T-helper 2 cell treated with Interferon-gamma antibody and Interleukin-4, amounts not matched to agents 5 μg/mL and 100 μg/mL, for 36 hours (primary cell): ENCODE results near the gene PAMR1.
A peak's percentile ranks its signal among the peaks of the same experiment; 100 is the strongest.

Experiments
- DNase-seq: peaks from one replicate; pipeline ENCODE4 v3.0.0; 2021; ENCODE audit warnings: low spot score
- H3K27ac Mint-ChIP-seq: one replicate; pipeline ENCODE4 v1.8.0; 2021; ENCODE audit warnings: mild to moderate bottlenecking, mixed read lengths
- H3K27me3 Mint-ChIP-seq: one replicate; pipeline ENCODE4 v1.8.0; 2021; ENCODE audit warnings: low read depth, mixed read lengths
- H3K36me3 Mint-ChIP-seq: one replicate; pipeline ENCODE4 v1.8.0; 2021; ENCODE audit warnings: low read depth, mixed read lengths
- H3K4me1 Mint-ChIP-seq: one replicate; pipeline ENCODE4 v1.8.0; 2021; ENCODE audit warnings: low read depth, mixed read lengths
- H3K4me3 Mint-ChIP-seq: one replicate; pipeline ENCODE4 v1.8.0; 2022; ENCODE audit warnings: mild to moderate bottlenecking, moderate library complexity, mixed read lengths
- H3K9me3 Mint-ChIP-seq: one replicate; pipeline ENCODE4 v1.8.0; 2021; ENCODE audit warnings: mixed read lengths

Gene PAMR1

GRCh38 chr11:35427071-35427470, 98.3 kb downstream of the PAMR1 start:
- H3K27ac Mint-ChIP-seq = no peak overlapping the region
- H3K27me3 Mint-ChIP-seq = peaks cover 55% of the 10 kb centered on the region
- DNase-seq = no peak
- H3K4me1 Mint-ChIP-seq = no peaks in the 10 kb centered on the region
- no peak overlapping the region for H3K4me3 Mint-ChIP-seq
- H3K36me3 Mint-ChIP-seq = no peaks in the 10 kb centered on the region
- no peaks in the 10 kb centered on the region for H3K9me3 Mint-ChIP-seq

DNA sequence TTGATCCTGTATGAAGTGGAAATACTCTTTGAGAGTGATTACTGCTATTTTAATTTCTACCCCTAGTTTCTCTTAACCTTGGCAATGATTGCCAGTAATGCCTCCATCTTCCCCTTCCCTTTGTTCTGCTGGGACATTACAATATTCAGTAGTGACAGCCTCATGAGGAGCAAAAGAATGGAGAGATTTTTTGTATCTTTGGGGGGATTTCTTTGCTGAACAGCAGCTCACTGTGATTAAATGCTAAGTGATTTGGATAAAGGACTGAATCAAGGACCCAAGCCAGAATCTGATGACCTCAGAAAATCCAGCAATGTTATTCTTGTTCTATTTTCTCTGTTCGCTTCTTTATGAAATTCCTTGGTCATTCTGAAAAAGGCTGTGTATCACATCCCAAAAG, 99.1 kb downstream of the PAMR1 start:
- Mint-ChIP-seq H3K4me1 (no peaks in the 10 kb centered on the region), H3K36me3 (no peaks in the 10 kb centered on the region), H3K27ac (no peak overlapping the region), H3K9me3 (no peaks in the 10 kb centered on the region), H3K27me3 (peaks cover 59% of the 10 kb centered on the region), H3K4me3 (no peak overlapping the region)
- DNase-seq = no peak

DNA sequence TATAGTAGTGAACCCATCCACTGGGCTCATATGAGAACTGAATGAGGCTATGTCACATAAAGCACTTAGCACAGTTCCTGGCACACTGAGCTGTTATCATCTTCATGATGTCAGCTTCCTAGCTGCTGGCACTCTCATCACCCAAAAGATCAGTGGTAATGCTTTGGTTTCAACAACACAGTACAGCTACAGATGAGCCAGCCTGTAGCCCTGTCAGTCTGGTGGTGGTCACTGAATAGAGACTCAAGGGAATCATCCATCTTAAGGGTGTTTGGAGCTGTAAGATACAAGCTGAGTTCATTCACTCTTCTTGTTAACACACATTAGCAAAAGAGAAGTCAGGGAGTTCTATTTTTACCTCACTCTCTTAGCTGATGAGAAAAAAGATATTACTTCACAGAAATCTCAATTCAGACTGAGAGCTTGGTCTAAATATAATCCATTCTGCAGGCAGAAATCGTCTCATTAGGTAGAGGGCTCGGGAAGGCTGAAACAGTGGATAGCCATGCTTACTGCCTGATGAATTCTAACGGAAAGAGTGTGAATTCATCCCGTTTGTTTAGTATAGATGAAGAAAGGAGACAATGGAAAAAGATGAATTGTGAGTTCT, 99.7 kb downstream of the PAMR1 start:
- no peaks in the 10 kb centered on the region for H3K9me3 Mint-ChIP-seq
- peaks cover 1% of the 10 kb centered on the region for H3K36me3 Mint-ChIP-seq
- no peak overlapping the region for H3K4me3 Mint-ChIP-seq
- no peaks in the 10 kb centered on the region for H3K4me1 Mint-ChIP-seq
- DNase-seq = no peak
- H3K27ac Mint-ChIP-seq = no peak overlapping the region
- H3K27me3 Mint-ChIP-seq = peaks cover 65% of the 10 kb centered on the region

GRCh38 chr11:35424157-35424940, 101.1 kb downstream of the PAMR1 start:
- no peaks in the 10 kb centered on the region for H3K9me3 Mint-ChIP-seq
- no peak overlapping the region for H3K4me3 Mint-ChIP-seq
- peaks cover 73% of the 10 kb centered on the region for H3K27me3 Mint-ChIP-seq
- no peaks in the 10 kb centered on the region for H3K4me1 Mint-ChIP-seq
- peaks cover 1% of the 10 kb centered on the region for H3K36me3 Mint-ChIP-seq
- no peak for DNase-seq
- no peak overlapping the region for H3K27ac Mint-ChIP-seq

GRCh38 chr11:35420371-35420770, 105.0 kb downstream of the PAMR1 start:
- no peak overlapping the region for H3K4me3 Mint-ChIP-seq
- H3K27me3 Mint-ChIP-seq = peaks cover 86% of the 10 kb centered on the region
- H3K9me3 Mint-ChIP-seq = no peaks in the 10 kb centered on the region
- H3K4me1 Mint-ChIP-seq = peaks cover 3% of the 10 kb centered on the region
- no peak overlapping the region for H3K27ac Mint-ChIP-seq
- peaks cover 1% of the 10 kb centered on the region for H3K36me3 Mint-ChIP-seq
- no peak for DNase-seq

DNA sequence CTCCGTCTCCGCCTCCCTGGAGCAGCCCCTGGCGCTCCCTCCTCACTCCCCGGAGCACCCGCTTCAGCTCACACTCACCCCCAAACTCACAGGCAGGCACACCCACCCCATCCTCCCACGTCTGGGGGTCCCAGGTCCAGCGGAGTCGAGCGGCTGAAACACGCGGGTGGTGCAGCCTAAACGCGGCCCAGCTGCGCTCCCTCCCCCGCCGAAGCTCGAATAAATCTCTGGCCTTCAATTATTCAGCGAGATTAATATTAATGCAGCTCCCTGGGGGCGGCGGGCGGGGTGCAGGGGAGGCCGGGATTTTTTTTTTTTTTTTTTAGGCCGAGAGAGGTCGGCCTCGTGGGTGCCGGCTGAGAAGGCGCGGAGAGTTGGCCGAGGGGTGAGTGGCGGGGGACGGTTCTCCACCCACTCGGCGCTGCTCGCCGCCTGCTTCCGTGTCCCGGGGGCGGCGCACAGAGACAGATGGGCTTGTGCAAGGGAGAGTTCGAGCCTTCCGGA, 105.5 kb downstream of the PAMR1 start:
- Mint-ChIP-seq H3K27ac (no peak overlapping the region), H3K36me3 (peaks cover 1% of the 10 kb centered on the region), H3K9me3 (no peaks in the 10 kb centered on the region), H3K4me3 (no peak overlapping the region), H3K27me3 (peaks cover 87% of the 10 kb centered on the region), H3K4me1 (peaks cover 3% of the 10 kb centered on the region)
- DNase-seq = no peak

GRCh38 chr11:35419184-35419829, 106.1 kb downstream of the PAMR1 start, which contains the start of gene SLC1A2:
Gene SLC1A2, minus strand, starts transcription at chr11:35419558. Its CDS starts 592 bp downstream, at chr11:35418966.
- no peak for DNase-seq
- H3K27ac Mint-ChIP-seq = no peak within 1 kb of the TSS

DNA sequence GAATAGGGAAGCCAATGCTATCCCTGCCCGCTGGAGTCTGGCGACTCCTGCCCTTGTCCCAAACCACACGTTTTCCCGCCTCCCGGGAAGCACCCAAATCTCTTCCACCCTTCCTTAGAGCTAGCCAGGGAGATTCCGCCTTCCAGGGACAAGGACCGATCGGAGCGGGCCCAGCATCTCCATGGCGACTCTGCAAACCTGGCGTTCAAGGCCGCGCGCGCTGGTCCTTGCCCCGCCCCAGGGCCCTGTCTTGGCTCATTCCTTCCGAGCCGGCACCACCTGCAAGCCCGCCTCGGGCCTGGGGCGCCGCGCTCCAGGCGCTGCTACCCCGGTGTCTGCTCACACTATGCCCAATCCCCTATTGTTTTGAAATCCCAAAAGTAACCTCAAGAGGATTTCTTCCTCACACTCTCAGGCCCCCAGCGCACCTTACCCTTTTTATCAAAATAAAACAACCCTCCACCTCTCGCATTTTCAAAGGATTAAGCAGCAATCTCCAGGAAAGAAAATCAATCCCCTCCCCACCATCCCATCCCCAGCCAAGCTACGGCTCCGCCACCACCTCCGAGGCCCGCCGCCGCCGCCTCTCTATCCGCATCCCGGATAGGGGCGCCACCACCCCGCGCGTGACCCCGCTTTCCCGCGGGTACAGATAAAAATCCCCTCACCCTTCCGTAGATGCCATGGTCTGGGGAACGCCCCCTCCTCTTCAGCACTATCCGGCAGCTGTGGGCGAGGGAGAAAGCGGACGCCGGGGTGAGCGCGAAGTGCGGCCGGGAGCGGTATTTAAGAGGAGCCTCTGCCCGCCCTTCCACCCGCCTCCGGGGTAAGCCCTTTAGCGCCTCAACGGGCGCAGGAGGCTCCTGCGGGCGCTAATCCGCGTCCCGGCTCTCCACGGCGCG, 106.9 kb downstream of the PAMR1 start:
- Mint-ChIP-seq H3K9me3 (no peaks in the 10 kb centered on the region), H3K27ac (no peak overlapping the region), H3K4me1 (peaks cover 3% of the 10 kb centered on the region), H3K4me3 (peak overlapping the region; percentile 57), H3K27me3 (peaks cover 90% of the 10 kb centered on the region), H3K36me3 (peaks cover 1% of the 10 kb centered on the region)
- DNase-seq = no peak

More at GRCh38 chr11:35419184-35419829, 106.1 kb downstream of the PAMR1 start, which contains the start of gene SLC1A2:
- H3K4me1 Mint-ChIP-seq = peaks cover 3% of the 10 kb centered on the region
- no peaks in the 10 kb centered on the region for H3K9me3 Mint-ChIP-seq
- peaks cover 90% of the 10 kb centered on the region for H3K27me3 Mint-ChIP-seq
- peaks cover 1% of the 10 kb centered on the region for H3K36me3 Mint-ChIP-seq
- H3K4me3 Mint-ChIP-seq = peak within 1 kb of the TSS; percentile 57

GRCh38 chr11:35415487-35415886, 109.9 kb downstream of the PAMR1 start:
- H3K36me3 Mint-ChIP-seq = no peaks in the 10 kb centered on the region
- H3K4me3 Mint-ChIP-seq = no peak overlapping the region
- H3K9me3 Mint-ChIP-seq = no peaks in the 10 kb centered on the region
- DNase-seq = no peak
- H3K27me3 Mint-ChIP-seq = peaks cover 76% of the 10 kb centered on the region
- H3K4me1 Mint-ChIP-seq = peaks cover 3% of the 10 kb centered on the region
- H3K27ac Mint-ChIP-seq = no peak overlapping the region

GRCh38 chr11:35414776-35415175, 110.6 kb downstream of the PAMR1 start:
- Mint-ChIP-seq H3K27ac (no peak overlapping the region), H3K4me3 (no peak overlapping the region), H3K27me3 (peaks cover 73% of the 10 kb centered on the region), H3K36me3 (no peaks in the 10 kb centered on the region), H3K9me3 (no peaks in the 10 kb centered on the region), H3K4me1 (peaks cover 3% of the 10 kb centered on the region)
- no peak for DNase-seq

GRCh38 chr11:35414311-35414710, 111.1 kb downstream of the PAMR1 start:
- H3K4me1 Mint-ChIP-seq = peaks cover 3% of the 10 kb centered on the region
- peaks cover 71% of the 10 kb centered on the region for H3K27me3 Mint-ChIP-seq

GRCh38 chr11:35413598-35413997, 111.8 kb downstream of the PAMR1 start:
- Mint-ChIP-seq H3K4me3 (no peak overlapping the region), H3K27ac (no peak overlapping the region), H3K36me3 (no peaks in the 10 kb centered on the region), H3K27me3 (peaks cover 73% of the 10 kb centered on the region), H3K9me3 (no peaks in the 10 kb centered on the region), H3K4me1 (peaks cover 2% of the 10 kb centered on the region)
- no peak for DNase-seq

More at GRCh38 chr11:35414311-35414710, 111.1 kb downstream of the PAMR1 start:
- DNase-seq = no peak
- Mint-ChIP-seq H3K27ac (no peak overlapping the region), H3K36me3 (no peaks in the 10 kb centered on the region), H3K9me3 (no peaks in the 10 kb centered on the region), H3K4me3 (no peak overlapping the region)

- Mint-ChIP-seq H3K9me3 (no peaks in the 10 kb centered on the region), H3K27me3 (peaks cover 60% of the 10 kb centered on the region), H3K36me3 (no peaks in the 10 kb centered on the region), H3K4me1 (no peaks in the 10 kb centered on the region), H3K27ac (no peak overlapping the region), H3K4me3 (no peak overlapping the region)
- no peak for DNase-seq
Measured at GRCh38 chr11:35412285-35412684, 113.1 kb downstream of the PAMR1 start.
